ENCODE measurements around the gene DMXL2.

Gene DMXL2

DNA sequence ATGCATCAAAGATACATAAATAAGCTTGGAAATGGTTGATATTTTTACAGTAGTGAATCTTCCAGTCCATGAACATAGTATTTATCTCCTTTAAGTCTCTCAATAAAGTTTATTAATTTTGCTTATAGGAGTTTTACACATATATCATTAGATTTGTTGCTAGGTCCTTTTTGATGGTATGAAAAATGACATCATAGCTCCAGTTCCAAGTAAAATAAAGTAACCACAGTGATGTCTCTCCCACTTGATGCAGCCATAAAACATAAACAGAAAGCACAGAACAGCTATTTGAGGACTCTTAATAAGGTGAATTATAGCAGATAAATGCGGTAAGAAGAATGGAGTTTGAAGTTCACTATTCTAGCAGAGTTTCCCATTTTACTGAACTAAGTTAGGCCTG, 20.8 kb downstream of the DMXL2 start:
- Histone ChIP-seq H3K27me3 (ENCODE audit: insufficient read depth, low read length) (no peaks in the 10 kb centered on the region), H3K27ac (ENCODE audit: low read depth, low read length) (no peak overlapping the region), H3K36me3 (ENCODE audit: insufficient read depth, low read length) (no peaks in the 10 kb centered on the region), H3K4me1 (ENCODE audit: insufficient read depth, low read length) (no peaks in the 10 kb centered on the region), H3K9ac (ENCODE audit: low read depth, low read length) (no peak overlapping the region), H3K9me3 (ENCODE audit: insufficient read depth, low read depth, low read length) (no peaks in the 10 kb centered on the region), H3K4me3 (ENCODE audit: low read length) (no peak overlapping the region)
- WGBS: 100% methylated on average over 1 of the region's 1 CpG

DNA sequence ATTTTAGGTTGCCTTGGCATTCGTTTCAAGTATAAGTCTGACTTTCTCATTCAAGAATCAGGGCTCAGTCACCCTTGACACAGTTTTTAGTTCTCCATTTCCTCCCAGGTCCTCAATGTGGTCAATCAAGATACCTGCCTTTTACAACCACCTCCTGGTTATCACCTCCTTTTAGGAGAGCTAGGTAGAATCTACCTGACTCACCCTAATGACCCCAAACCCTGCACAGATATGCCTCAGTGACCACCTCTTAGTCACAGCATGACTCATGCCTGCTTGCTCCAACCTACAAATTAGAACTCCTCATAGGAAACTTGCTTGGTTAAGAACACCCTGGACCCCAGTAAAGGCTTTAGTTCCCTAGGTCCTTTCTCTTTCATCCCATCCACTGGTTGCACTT, 22.5 kb downstream of the DMXL2 start:
- H3K27me3 ChIP-seq (ENCODE audit: insufficient read depth, low read length): no peaks in the 10 kb centered on the region
- 97% methylated on average over 1 of the region's 1 CpG for WGBS
- H3K36me3 ChIP-seq (ENCODE audit: insufficient read depth, low read length): no peaks in the 10 kb centered on the region
- H3K27ac ChIP-seq (ENCODE audit: low read depth, low read length): no peak overlapping the region
- H3K4me1 ChIP-seq (ENCODE audit: insufficient read depth, low read length): no peaks in the 10 kb centered on the region
- H3K4me3 ChIP-seq (ENCODE audit: low read length): no peak overlapping the region
- H3K9me3 ChIP-seq (ENCODE audit: insufficient read depth, low read depth, low read length): no peaks in the 10 kb centered on the region
- no peak overlapping the region for H3K9ac ChIP-seq (ENCODE audit: low read depth, low read length)

DNA sequence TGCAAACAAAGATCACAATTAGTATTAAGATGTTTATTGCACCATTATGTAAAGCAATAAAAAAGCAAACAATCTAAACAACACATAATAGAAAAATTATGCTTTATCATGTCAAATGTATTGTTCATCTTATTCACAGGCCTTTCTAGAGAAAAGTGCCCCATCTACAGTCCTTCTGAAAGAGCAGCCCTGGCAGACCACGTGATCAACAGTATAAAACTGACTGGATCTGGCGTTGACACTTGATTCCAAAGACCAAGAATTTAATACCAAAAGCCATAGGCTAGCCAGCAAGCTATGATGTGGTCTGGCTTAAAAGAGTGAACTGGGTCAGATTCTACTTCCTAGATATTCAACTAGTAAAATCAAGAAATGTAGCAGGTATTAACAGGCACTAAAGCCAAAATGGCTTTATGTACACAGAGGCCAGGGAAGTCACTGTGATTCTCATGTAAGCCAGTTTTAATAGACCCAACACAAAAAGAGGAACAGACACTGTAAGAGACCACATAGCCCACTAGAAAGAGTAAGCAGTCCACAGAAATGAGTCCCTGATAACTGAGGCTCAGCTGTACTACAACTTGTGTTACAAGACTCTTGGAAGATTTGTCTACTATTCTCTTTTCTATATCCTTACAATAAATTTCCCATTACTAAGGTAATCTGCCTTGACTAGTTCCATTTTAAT, 32.5 kb downstream of the DMXL2 start:
- Histone ChIP-seq H3K4me3 (ENCODE audit: low read length) (no peak overlapping the region), H3K9ac (ENCODE audit: low read depth, low read length) (no peak overlapping the region), H3K9me3 (ENCODE audit: insufficient read depth, low read depth, low read length) (peaks cover 24% of the 10 kb centered on the region), H3K27me3 (ENCODE audit: insufficient read depth, low read length) (no peaks in the 10 kb centered on the region), H3K27ac (ENCODE audit: low read depth, low read length) (no peak overlapping the region), H3K36me3 (ENCODE audit: insufficient read depth, low read length) (no peaks in the 10 kb centered on the region), H3K4me1 (ENCODE audit: insufficient read depth, low read length) (no peaks in the 10 kb centered on the region)
- 91% methylated on average over 2 of the region's 2 CpGs for WGBS

DNA sequence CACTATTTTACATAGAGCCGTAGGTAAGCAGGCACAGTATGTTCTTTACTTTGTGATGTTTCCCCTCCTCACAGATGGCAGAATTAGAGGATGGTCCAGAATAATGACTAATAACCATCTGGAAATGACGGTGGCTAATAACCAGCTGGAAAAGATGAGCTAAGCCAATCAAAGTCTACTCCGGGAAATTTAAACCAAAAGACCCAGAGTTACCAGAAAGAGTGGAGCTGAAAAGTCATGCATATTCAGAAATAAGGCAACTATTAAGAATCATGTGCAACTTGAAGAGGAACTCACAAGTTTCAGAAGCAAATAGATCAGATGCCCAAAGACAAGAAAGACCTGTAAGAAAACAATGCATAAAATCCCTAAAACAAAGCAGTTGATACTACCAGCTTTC, 33.6 kb downstream of the DMXL2 start:
- no peak overlapping the region for H3K9ac ChIP-seq (ENCODE audit: low read depth, low read length)
- no peaks in the 10 kb centered on the region for H3K27me3 ChIP-seq (ENCODE audit: insufficient read depth, low read length)
- no peak overlapping the region for H3K4me3 ChIP-seq (ENCODE audit: low read length)
- H3K9me3 ChIP-seq (ENCODE audit: insufficient read depth, low read depth, low read length): peaks cover 24% of the 10 kb centered on the region
- H3K27ac ChIP-seq (ENCODE audit: low read depth, low read length): no peak overlapping the region
- no peaks in the 10 kb centered on the region for H3K36me3 ChIP-seq (ENCODE audit: insufficient read depth, low read length)
- 92% methylated on average over 3 of the region's 3 CpGs for WGBS
- no peaks in the 10 kb centered on the region for H3K4me1 ChIP-seq (ENCODE audit: insufficient read depth, low read length)

- no peaks in the 10 kb centered on the region for H3K36me3 ChIP-seq (ENCODE audit: insufficient read depth, low read length)
- H3K9ac ChIP-seq (ENCODE audit: low read depth, low read length): no peak overlapping the region
- 100% methylated on average over 4 of the region's 5 CpGs for WGBS
- no peaks in the 10 kb centered on the region for H3K4me1 ChIP-seq (ENCODE audit: insufficient read depth, low read length)
- peaks cover 22% of the 10 kb centered on the region for H3K9me3 ChIP-seq (ENCODE audit: insufficient read depth, low read depth, low read length)
- no peaks in the 10 kb centered on the region for H3K27me3 ChIP-seq (ENCODE audit: insufficient read depth, low read length)
- no peak overlapping the region for H3K4me3 ChIP-seq (ENCODE audit: low read length)
- H3K27ac ChIP-seq (ENCODE audit: low read depth, low read length): no peak overlapping the region
Observed at GRCh38 chr15:51585986-51586385, 36.6 kb downstream of the DMXL2 start.

DNA sequence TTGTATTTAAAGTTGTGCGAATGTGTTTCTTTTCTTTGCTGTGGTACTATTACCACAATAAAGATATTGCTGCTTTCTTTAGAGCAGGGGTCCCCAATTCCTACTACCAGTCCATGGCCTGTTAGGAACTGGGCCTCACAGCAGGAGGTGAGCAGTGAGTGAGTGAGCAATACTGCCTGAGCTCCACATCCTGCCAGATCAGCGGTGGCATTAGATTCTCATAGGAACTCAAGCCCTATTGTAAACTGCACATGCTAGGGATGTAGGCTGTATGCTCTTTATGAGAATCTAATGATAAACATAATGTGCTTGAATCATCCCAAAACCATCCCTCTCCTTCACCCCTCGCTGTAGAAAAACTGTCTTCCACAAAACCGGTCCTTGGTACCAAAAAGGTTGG, 41.6 kb downstream of the DMXL2 start:
- Histone ChIP-seq H3K4me1 (ENCODE audit: insufficient read depth, low read length) (no peaks in the 10 kb centered on the region), H3K27me3 (ENCODE audit: insufficient read depth, low read length) (no peaks in the 10 kb centered on the region), H3K27ac (ENCODE audit: low read depth, low read length) (no peak overlapping the region), H3K4me3 (ENCODE audit: low read length) (no peak overlapping the region), H3K36me3 (ENCODE audit: insufficient read depth, low read length) (no peaks in the 10 kb centered on the region), H3K9ac (ENCODE audit: low read depth, low read length) (no peak overlapping the region), H3K9me3 (ENCODE audit: insufficient read depth, low read depth, low read length) (no peaks in the 10 kb centered on the region)
- WGBS: 80% methylated on average over 3 of the region's 4 CpGs

DNA sequence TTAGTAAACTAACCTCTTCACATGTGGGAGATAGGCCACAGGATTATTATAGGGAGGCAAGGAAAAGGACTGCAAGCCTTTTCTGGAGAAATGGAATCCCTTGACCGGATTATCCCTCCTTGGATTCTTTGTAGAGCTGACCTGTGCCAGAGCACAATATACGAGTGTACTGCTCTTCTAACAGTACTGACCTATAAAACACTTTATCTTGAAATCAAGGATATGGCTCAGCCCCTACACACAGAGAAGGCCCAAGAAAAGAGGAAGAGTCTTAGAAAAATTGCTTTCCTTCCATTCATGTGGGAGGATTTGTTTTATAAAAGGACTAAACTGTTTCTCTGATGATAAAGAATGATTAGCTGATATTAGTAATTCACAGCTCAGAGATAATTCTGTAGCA, 42.2 kb downstream of the DMXL2 start:
- Histone ChIP-seq H3K27me3 (ENCODE audit: insufficient read depth, low read length) (no peaks in the 10 kb centered on the region), H3K9me3 (ENCODE audit: insufficient read depth, low read depth, low read length) (no peaks in the 10 kb centered on the region), H3K4me3 (ENCODE audit: low read length) (no peak overlapping the region), H3K4me1 (ENCODE audit: insufficient read depth, low read length) (no peaks in the 10 kb centered on the region), H3K9ac (ENCODE audit: low read depth, low read length) (no peak overlapping the region), H3K36me3 (ENCODE audit: insufficient read depth, low read length) (no peaks in the 10 kb centered on the region), H3K27ac (ENCODE audit: low read depth, low read length) (no peak overlapping the region)
- WGBS: 81% methylated on average over 2 of the region's 2 CpGs

DNA sequence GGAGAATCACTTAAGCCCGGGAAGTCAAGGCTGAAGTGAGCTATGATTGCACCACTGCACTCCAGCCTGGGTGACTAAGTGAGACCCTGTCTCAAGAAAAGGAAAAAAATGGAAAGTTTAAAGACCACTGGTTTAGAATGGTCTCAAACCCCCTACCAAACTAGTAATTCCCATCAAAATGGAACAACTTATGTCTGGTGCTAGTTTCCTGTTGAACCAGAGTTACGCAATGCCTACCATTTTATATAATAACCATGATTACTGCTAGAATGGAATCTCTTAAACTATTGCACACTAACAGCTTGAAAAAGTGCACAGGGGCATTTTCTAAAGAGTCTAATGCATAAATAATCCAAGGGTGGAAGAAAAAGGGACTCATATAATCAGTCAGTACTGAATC, 43.6 kb downstream of the DMXL2 start:
- H3K27ac ChIP-seq (ENCODE audit: low read depth, low read length): no peak overlapping the region
- no peaks in the 10 kb centered on the region for H3K27me3 ChIP-seq (ENCODE audit: insufficient read depth, low read length)
- no peaks in the 10 kb centered on the region for H3K36me3 ChIP-seq (ENCODE audit: insufficient read depth, low read length)
- H3K4me3 ChIP-seq (ENCODE audit: low read length): no peak overlapping the region
- no peaks in the 10 kb centered on the region for H3K9me3 ChIP-seq (ENCODE audit: insufficient read depth, low read depth, low read length)
- H3K4me1 ChIP-seq (ENCODE audit: insufficient read depth, low read length): no peaks in the 10 kb centered on the region
- WGBS: 99% methylated on average over 2 of the region's 2 CpGs
- no peak overlapping the region for H3K9ac ChIP-seq (ENCODE audit: low read depth, low read length)

DNA sequence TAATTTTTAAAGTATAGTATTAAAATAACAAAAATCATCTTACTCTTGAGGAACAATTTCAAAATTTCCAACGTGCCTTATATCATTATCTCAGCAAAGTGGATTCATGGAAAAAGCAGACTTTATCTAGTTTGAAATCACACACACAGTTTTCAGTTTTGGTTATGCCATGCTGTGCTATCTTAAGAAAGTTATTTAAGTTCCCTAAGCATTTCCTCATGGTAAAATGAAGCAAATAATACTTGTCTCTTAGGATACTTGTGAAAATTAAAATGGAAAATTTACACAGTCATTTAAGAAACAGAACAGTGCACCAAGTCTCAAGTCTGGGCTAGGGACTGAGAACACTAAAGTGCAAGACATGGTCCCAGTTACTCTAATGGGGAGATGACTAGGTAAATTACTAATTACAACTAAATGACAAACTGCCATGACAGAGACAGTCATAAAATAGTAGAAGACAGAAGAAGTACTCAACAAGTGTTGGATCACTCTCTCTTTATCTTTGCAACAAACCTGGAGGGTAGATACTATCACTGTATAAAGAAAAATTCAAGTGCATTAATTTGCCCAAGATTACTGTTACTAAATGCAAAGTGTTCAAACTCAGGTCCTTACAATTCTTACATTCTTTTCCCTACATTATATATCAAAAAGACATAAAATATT, 44.8 kb downstream of the DMXL2 start:
- H3K27me3 ChIP-seq (ENCODE audit: insufficient read depth, low read length): no peaks in the 10 kb centered on the region
- H3K36me3 ChIP-seq (ENCODE audit: insufficient read depth, low read length): no peaks in the 10 kb centered on the region
- 77% methylated on average over 1 of the region's 1 CpG for whole genome bisulfite sequencing
- no peak overlapping the region for H3K4me3 ChIP-seq (ENCODE audit: low read length)
- H3K27ac ChIP-seq (ENCODE audit: low read depth, low read length): no peak overlapping the region
- H3K9me3 ChIP-seq (ENCODE audit: insufficient read depth, low read depth, low read length): no peaks in the 10 kb centered on the region
- H3K4me1 ChIP-seq (ENCODE audit: insufficient read depth, low read length): no peaks in the 10 kb centered on the region
- no peak overlapping the region for H3K9ac ChIP-seq (ENCODE audit: low read depth, low read length)

GRCh38 chr15:51576911-51577500, 45.6 kb downstream of the DMXL2 start:
- no peaks in the 10 kb centered on the region for H3K9me3 ChIP-seq (ENCODE audit: insufficient read depth, low read depth, low read length)
- no peak overlapping the region for H3K27ac ChIP-seq (ENCODE audit: low read depth, low read length)
- H3K9ac ChIP-seq (ENCODE audit: low read depth, low read length): no peak overlapping the region
- H3K4me1 ChIP-seq (ENCODE audit: insufficient read depth, low read length): no peaks in the 10 kb centered on the region
- no peak overlapping the region for H3K4me3 ChIP-seq (ENCODE audit: low read length)
- H3K27me3 ChIP-seq (ENCODE audit: insufficient read depth, low read length): no peaks in the 10 kb centered on the region
- WGBS: 100% methylated on average over 2 of the region's 2 CpGs
- H3K36me3 ChIP-seq (ENCODE audit: insufficient read depth, low read length): no peaks in the 10 kb centered on the region

GRCh38 chr15:51576286-51576850, 46.2 kb downstream of the DMXL2 start:
- Histone ChIP-seq H3K27me3 (ENCODE audit: insufficient read depth, low read length) (no peaks in the 10 kb centered on the region), H3K9me3 (ENCODE audit: insufficient read depth, low read depth, low read length) (no peaks in the 10 kb centered on the region), H3K36me3 (ENCODE audit: insufficient read depth, low read length) (no peaks in the 10 kb centered on the region), H3K27ac (ENCODE audit: low read depth, low read length) (no peak overlapping the region), H3K9ac (ENCODE audit: low read depth, low read length) (no peak overlapping the region), H3K4me1 (ENCODE audit: insufficient read depth, low read length) (no peaks in the 10 kb centered on the region), H3K4me3 (ENCODE audit: low read length) (no peak overlapping the region)
- 94% methylated on average over 1 of the region's 1 CpG for WGBS

All from HUES64 (cell line).